K562 (cell line): ENCODE data around the gene HSD17B8. TPM values are rescaled to one million over a fixed set of nuclear protein-coding genes. Genes with fewer than 3 reads are reported as not detected.

Experiments used
- FOXK1 ChIP-seq: sonication (generic); formaldehyde crosslinking; IDR thresholded peaks from 2 replicates; pipeline ENCODE4 v1.8.0; 2022; ENCODE audit warnings: missing genetic modification reagents, mild to moderate bottlenecking, borderline replicate concordance
- GATAD2A ChIP-seq: fragments of 450-650 bp; IDR thresholded peaks from 2 replicates; pipeline ENCODE4 v1.6.1; 2017
- KAT2B ChIP-seq: IDR thresholded peaks from one replicate; pipeline ENCODE4 v1.6.1; 2012; ENCODE audit warnings: low read depth, mild to moderate bottlenecking, control low read depth, inconsistent platforms, low read length, moderate library complexity
- NR3C1 ChIP-seq: sonication (generic); formaldehyde crosslinking; IDR thresholded peaks from 2 replicates; pipeline ENCODE4 v1.8.1; 2022; ENCODE audit warnings: missing genetic modification reagents
- NRF1 ChIP-seq, 2 experiments: fragments of 450-650 bp; IDR thresholded peaks in 1 of 2; conservative IDR thresholded peaks in 1 of 2; 2 replicates each; pipeline ENCODE4 v1.6.1; 2014; ENCODE audit warnings: mild to moderate bottlenecking in 2 of 2
- SIX5 ChIP-seq, 2 experiments: IDR thresholded peaks; 2 replicates each; pipeline ENCODE4 v1.6.1; 2011; ENCODE audit warnings: low read length in 2 of 2, borderline replicate concordance in 1 of 2, low read depth in 1 of 2, mild to moderate bottlenecking in 1 of 2, moderate library complexity in 1 of 2; ENCODE audit not compliant: insufficient read depth in 1 of 2
- TCFL5 ChIP-seq: fragments of 250-450 bp; sonication (Bioruptor Pico); conservative IDR thresholded peaks from 2 replicates; pipeline ENCODE4 v1.6.1; 2021; ENCODE audit warnings: mild to moderate bottlenecking, moderate library complexity, matching md5 sums
- TRIM24 ChIP-seq, 2 experiments: fragments of 450-650 bp; IDR thresholded peaks; 2 replicates each; pipeline ENCODE4 v1.6.1; 2016
- USF2 ChIP-seq: sonication (generic); formaldehyde crosslinking; IDR thresholded peaks from 2 replicates; pipeline ENCODE4 v1.5.0; 2020; ENCODE audit warnings: missing genetic modification reagents
- polyA plus RNA-seq, 8 experiments: library from polyadenylated mRNA; depleted of rRNA in 4 of 8; stranded (reverse) in 5 of 8; unstranded in 3 of 8; fragments of >200 nt; fragmentation: Nextera tagmentation in 2 of 8; fragmentation: Illumina TruSeq in 1 of 8; extraction: Ambion mirVana in 2 of 8; extraction: Trizol in 1 of 8; gene quantifications; 2 replicates each; pipeline versions ENCODE4 v1.2.1 to v1.2.3, GENCODE V29; 2011 to 2014; ENCODE audit warnings: inconsistent platforms in 1 of 8, missing spikeins in 1 of 8
- total RNA-seq, 7 experiments: library from RNA; depleted of rRNA in 6 of 7; stranded (reverse); fragments of >200 nt in 6 of 7; fragmentation: Illumina TruSeq in 2 of 7; extraction: Trizol in 2 of 7; gene quantifications; 2 replicates each; pipeline versions ENCODE4 v1.2.1 to v1.2.3, GENCODE V29; 2011 to 2021; ENCODE audit warnings: low replicate concordance in 1 of 7
- TF ChIP-seq, protein P1 (sequence below), 2 experiments: fragments of 450-650 bp in 1 of 2; sonication (generic) in 1 of 2; formaldehyde crosslinking in 1 of 2; IDR thresholded peaks; 2 replicates each; pipeline versions ENCODE4 v1.7.1 to v1.9.0; 2016 to 2022; ENCODE audit warnings: inconsistent platforms in 1 of 2, mild to moderate bottlenecking in 1 of 2, missing genetic modification reagents in 1 of 2
- TF ChIP-seq, protein P2 (sequence below): fragments of 250-450 bp; sonication (Bioruptor Pico); IDR thresholded peaks from 2 replicates; pipeline ENCODE4 v1.5.0; 2021
- TF ChIP-seq, protein P3 (sequence below), 2 experiments: fragments of 450-650 bp; conservative IDR thresholded peaks; 2 replicates each; pipeline ENCODE4 v1.6.1; 2017; ENCODE audit warnings: mild to moderate bottlenecking in 2 of 2, moderate library complexity in 2 of 2

HSD17B8 gene
- total and polyA plus RNA-seq, 9 of the 15 experiments (the other 6 are each of a cell fraction or from before 2014, with no cell fraction given) = 3.7 to 35.2 (median 14.2) TPM

GRCh38 chr6:33161354-33162331 is 42.8 kb upstream of the HSD17B8 start (continued):
- TF ChIP-seq, protein P1, sequence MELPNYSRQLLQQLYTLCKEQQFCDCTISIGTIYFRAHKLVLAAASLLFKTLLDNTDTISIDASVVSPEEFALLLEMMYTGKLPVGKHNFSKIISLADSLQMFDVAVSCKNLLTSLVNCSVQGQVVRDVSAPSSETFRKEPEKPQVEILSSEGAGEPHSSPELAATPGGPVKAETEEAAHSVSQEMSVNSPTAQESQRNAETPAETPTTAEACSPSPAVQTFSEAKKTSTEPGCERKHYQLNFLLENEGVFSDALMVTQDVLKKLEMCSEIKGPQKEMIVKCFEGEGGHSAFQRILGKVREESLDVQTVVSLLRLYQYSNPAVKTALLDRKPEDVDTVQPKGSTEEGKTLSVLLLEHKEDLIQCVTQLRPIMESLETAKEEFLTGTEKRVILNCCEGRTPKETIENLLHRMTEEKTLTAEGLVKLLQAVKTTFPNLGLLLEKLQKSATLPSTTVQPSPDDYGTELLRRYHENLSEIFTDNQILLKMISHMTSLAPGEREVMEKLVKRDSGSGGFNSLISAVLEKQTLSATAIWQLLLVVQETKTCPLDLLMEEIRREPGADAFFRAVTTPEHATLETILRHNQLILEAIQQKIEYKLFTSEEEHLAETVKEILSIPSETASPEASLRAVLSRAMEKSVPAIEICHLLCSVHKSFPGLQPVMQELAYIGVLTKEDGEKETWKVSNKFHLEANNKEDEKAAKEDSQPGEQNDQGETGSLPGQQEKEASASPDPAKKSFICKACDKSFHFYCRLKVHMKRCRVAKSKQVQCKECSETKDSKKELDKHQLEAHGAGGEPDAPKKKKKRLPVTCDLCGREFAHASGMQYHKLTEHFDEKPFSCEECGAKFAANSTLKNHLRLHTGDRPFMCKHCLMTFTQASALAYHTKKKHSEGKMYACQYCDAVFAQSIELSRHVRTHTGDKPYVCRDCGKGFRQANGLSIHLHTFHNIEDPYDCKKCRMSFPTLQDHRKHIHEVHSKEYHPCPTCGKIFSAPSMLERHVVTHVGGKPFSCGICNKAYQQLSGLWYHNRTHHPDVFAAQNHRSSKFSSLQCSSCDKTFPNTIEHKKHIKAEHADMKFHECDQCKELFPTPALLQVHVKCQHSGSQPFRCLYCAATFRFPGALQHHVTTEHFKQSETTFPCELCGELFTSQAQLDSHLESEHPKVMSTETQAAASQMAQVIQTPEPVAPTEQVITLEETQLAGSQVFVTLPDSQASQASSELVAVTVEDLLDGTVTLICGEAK (IDR thresholded peaks at IDR 0.05) = 0 out of 2 replicates have a peak, but pooled peaks have one; percentile 31
- TF ChIP-seq, protein P1 (CRISPR knock-in tag; IDR thresholded peaks at IDR 0.05) = no peak
- TF ChIP-seq NR3C1 (CRISPR knock-in tag) (no peak), FOXK1 (CRISPR knock-in tag) (0 out of 2 replicates have a peak, but pooled peaks have one; percentile 22), USF2 (peak; percentile 63), TCFL5 (no peak), NRF1 (conservative IDR thresholded peaks at IDR 0.05 in 1 of 2, IDR thresholded peaks at IDR 0.05 in 1 of 2) (peak; percentile 64 to 69), TRIM24 (IDR thresholded peaks at IDR 0.05) (no peak; a peak in 1 of 4 replicates), KAT2B (no peak), SIX5 (IDR thresholded peaks at IDR 0.05; ENCODE audit: borderline replicate concordance in 1 of 2, insufficient read depth in 1 of 2, low read depth in 1 of 2, low read length in 2 of 2) (no peak), GATAD2A (peak; percentile 25; the same call in 1 of the 2 replicates)
- TF ChIP-seq, protein P2, sequence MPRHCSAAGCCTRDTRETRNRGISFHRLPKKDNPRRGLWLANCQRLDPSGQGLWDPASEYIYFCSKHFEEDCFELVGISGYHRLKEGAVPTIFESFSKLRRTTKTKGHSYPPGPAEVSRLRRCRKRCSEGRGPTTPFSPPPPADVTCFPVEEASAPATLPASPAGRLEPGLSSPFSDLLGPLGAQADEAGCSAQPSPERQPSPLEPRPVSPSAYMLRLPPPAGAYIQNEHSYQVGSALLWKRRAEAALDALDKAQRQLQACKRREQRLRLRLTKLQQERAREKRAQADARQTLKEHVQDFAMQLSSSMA (CRISPR knock-in tag) = no peak
- TF ChIP-seq, protein P3, sequence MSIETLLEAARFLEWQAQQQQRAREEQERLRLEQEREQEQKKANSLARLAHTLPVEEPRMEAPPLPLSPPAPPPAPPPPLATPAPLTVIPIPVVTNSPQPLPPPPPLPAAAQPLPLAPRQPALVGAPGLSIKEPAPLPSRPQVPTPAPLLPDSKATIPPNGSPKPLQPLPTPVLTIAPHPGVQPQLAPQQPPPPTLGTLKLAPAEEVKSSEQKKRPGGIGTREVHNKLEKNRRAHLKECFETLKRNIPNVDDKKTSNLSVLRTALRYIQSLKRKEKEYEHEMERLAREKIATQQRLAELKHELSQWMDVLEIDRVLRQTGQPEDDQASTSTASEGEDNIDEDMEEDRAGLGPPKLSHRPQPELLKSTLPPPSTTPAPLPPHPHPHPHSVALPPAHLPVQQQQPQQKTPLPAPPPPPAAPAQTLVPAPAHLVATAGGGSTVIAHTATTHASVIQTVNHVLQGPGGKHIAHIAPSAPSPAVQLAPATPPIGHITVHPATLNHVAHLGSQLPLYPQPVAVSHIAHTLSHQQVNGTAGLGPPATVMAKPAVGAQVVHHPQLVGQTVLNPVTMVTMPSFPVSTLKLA (conservative IDR thresholded peaks at IDR 0.05) = peak in 1 of 2 experiments; percentile 62; a peak in 3 of 4 replicates
